PC-3 (cell line): ENCODE measurements around the gene TNNC1. TPM values are rescaled to one million over a fixed set of nuclear protein-coding genes. Genes with fewer than 3 reads are reported as not detected.
A peak's percentile ranks its signal among the peaks of the same experiment; 100 is the strongest.

Source experiments
- ATAC-seq: fragments of 200-7000 bp; cut with Tn5 transposase; 2 replicates; pipeline ENCODE4 v1.9.1; 2020; ENCODE audit warnings: mild to moderate bottlenecking, moderate library complexity
- BruUV-seq: library from RNA; stranded (reverse); fragments of 400-500 nt; replicated peaks from 2 replicates; lab custom pipeline; 2021; lab: Mats Ljungman, UMichigan
- CTCF ChIA-PET: fragments of 300-600 bp; sonication (Branson Sonifier 250); formaldehyde crosslinking; loops from one replicate; lab custom pipeline; 2022; ENCODE audit warnings: antibody characterized with exemption; lab: Charles Lee
- POLR2A ChIA-PET: fragments of 300-600 bp; sonication (Branson Sonifier 250); formaldehyde crosslinking; loops from one replicate; lab custom pipeline; 2022; ENCODE audit warnings: antibody characterized with exemption; ENCODE audit not compliant: unreplicated experiment; lab: Charles Lee
- DNase-seq: peaks from one replicate; pipeline ENCODE4 v3.0.0-alpha.2; 2015
- H2AFZ ChIP-seq: fragments of 300-600 bp; sonication (generic); 2 replicates; pipeline ENCODE4 v1.6.0; 2016; ENCODE audit warnings: antibody characterized with exemption, low read length
- H3F3A ChIP-seq: fragments of 300-600 bp; sonication (generic); one replicate; pipeline ENCODE4 v1.6.0; 2017; ENCODE audit warnings: antibody characterized with exemption, low read length, control low read depth, mild to moderate bottlenecking; ENCODE audit not compliant: unreplicated experiment
- H3K27ac ChIP-seq: fragments of 300-600 bp; sonication (generic); 2 replicates; pipeline ENCODE4 v1.5.1; 2016; ENCODE audit warnings: mild to moderate bottlenecking, low read length
- H3K27me3 ChIP-seq: fragments of 300-600 bp; sonication (generic); 2 replicates; pipeline ENCODE4 v1.6.1; 2016; ENCODE audit warnings: low read length, mixed read lengths
- H3K36me3 ChIP-seq: fragments of 300-600 bp; sonication (generic); 2 replicates; pipeline ENCODE4 v1.6.1; 2016; ENCODE audit warnings: low read depth, mixed run types, low read length, mixed read lengths
- H3K4me1 ChIP-seq: fragments of 300-600 bp; sonication (generic); 2 replicates; pipeline ENCODE4 v1.5.1; 2016; ENCODE audit warnings: low read length; ENCODE audit not compliant: insufficient read depth
- H3K4me2 ChIP-seq: fragments of 300-600 bp; sonication (generic); 2 replicates; pipeline ENCODE4 v1.6.0; 2016; ENCODE audit warnings: low read length
- H3K4me3 ChIP-seq: fragments of 300-600 bp; sonication (generic); 2 replicates; pipeline ENCODE4 v1.5.1; 2016; ENCODE audit warnings: mild to moderate bottlenecking, low read length, mixed read lengths
- H3K79me2 ChIP-seq: fragments of 300-600 bp; sonication (generic); 2 replicates; pipeline ENCODE4 v1.6.1; 2017; ENCODE audit warnings: low read length, mixed read lengths
- H3K9ac ChIP-seq: fragments of 300-600 bp; sonication (generic); 2 replicates; pipeline ENCODE4 v1.6.0; 2016; ENCODE audit warnings: mild to moderate bottlenecking, low read length
- H3K9me2 ChIP-seq: fragments of 300-600 bp; sonication (generic); replicated peaks from 2 replicates; pipeline ENCODE4 v1.6.1; 2016; ENCODE audit warnings: mixed run types, low read length, mixed read lengths
- H3K9me3 ChIP-seq: fragments of 300-600 bp; sonication (generic); 2 replicates; pipeline ENCODE4 v1.6.1; 2016; ENCODE audit warnings: low read length, mixed read lengths
- H4K20me1 ChIP-seq: fragments of 300-600 bp; sonication (generic); 2 replicates; pipeline ENCODE4 v1.6.1; 2016; ENCODE audit warnings: low read length, mixed read lengths
- CTCF ChIP-seq: fragments of 300-600 bp; sonication (generic); conservative IDR thresholded peaks from 2 replicates; pipeline ENCODE4 v1.5.1; 2017; ENCODE audit warnings: antibody characterized with exemption, low read depth, mild to moderate bottlenecking, low read length
- EZH2 ChIP-seq: fragments of 300-600 bp; sonication (generic); IDR thresholded peaks from one replicate; pipeline ENCODE4 v1.6.1; 2017; ENCODE audit warnings: antibody characterized with exemption, mild to moderate bottlenecking, low read length; ENCODE audit not compliant: unreplicated experiment
- EZH2phosphoT487 ChIP-seq: fragments of 300-600 bp; sonication (generic); IDR thresholded peaks from 2 replicates; pipeline ENCODE4 v1.6.1; 2018; ENCODE audit warnings: mild to moderate bottlenecking, antibody characterized with exemption, low read length, borderline replicate concordance
- intact Hi-C: fragments of 100-400 bp; cut with micrococcal nuclease; formaldehyde crosslinking; loops from 2 replicates; pipeline ENCODE4 v1.9.0; 2023
- total RNA-seq: library from RNA; depleted of rRNA; stranded (reverse); fragments of >200 nt; gene quantifications from 2 replicates; pipeline ENCODE4 v1.2.3, GENCODE V29; 2014

The TNNC1 gene
- total RNA-seq, 1 experiment from 2014 or later = 4.9 TPM

GRCh38 chr3:52408466-52408865 lies 45.4 kb downstream of the TNNC1 start:
- Histone ChIP-seq H3K9me3 (no peaks in the 10 kb centered on the region), H3K4me1 (peaks cover 30% of the 10 kb centered on the region), H3K4me2 (peak overlapping the region; percentile 99), H3K4me3 (peak overlapping the region; percentile 99; the same call in 1 of the 2 replicates), H3K27me3 (no peaks in the 10 kb centered on the region), H3K36me3 (peaks cover 41% of the 10 kb centered on the region), H3K9ac (peak overlapping the region; percentile 96; the same call in 1 of the 2 replicates), H3K9me2 (no peaks in the 10 kb centered on the region), H2AFZ (no peak overlapping the region), H4K20me1 (no peaks in the 10 kb centered on the region), H3K79me2 (peaks cover 40% of the 10 kb centered on the region), H3F3A (no peaks in the 10 kb centered on the region), H3K27ac (no peak overlapping the region)
- no TSS peak for BruUV-seq
- POLR2A ChIA-PET = no interaction called here
- CTCF ChIA-PET = no interaction called here
- DNase-seq (no peak), ATAC-seq (no peak)
- TF ChIP-seq CTCF = no peak
- no peak for TF ChIP-seq EZH2phosphoT487
- no peak for TF ChIP-seq EZH2
- intact Hi-C loops = no loop called here

GRCh38 chr3:52407779-52408178 lies 46.1 kb downstream of the TNNC1 start:
- H3K4me1 ChIP-seq = peaks cover 26% of the 10 kb centered on the region

GRCh38 chr3:52406791-52407510 lies 46.9 kb downstream of the TNNC1 start:
- no peak overlapping the region for H2AFZ ChIP-seq
- CTCF ChIA-PET = no interaction called here
- DNase-seq = no peak
- BruUV-seq = no TSS peak
- no peaks in the 10 kb centered on the region for H3K27me3 ChIP-seq
- H3K36me3 ChIP-seq = peaks cover 55% of the 10 kb centered on the region
- H3K79me2 ChIP-seq = peaks cover 39% of the 10 kb centered on the region
- no peaks in the 10 kb centered on the region for H3K9me2 ChIP-seq
- intact Hi-C loops = no loop called here
- H3F3A ChIP-seq = no peaks in the 10 kb centered on the region
- H4K20me1 ChIP-seq = no peaks in the 10 kb centered on the region
- H3K4me2 ChIP-seq = no peak overlapping the region
- H3K9me3 ChIP-seq = no peaks in the 10 kb centered on the region
- ATAC-seq = no peak
- H3K4me3 ChIP-seq = no peak overlapping the region
- no peak overlapping the region for H3K9ac ChIP-seq
- TF ChIP-seq EZH2phosphoT487 = no peak
- TF ChIP-seq EZH2 = no peak
- TF ChIP-seq CTCF = no peak
- no peak overlapping the region for H3K27ac ChIP-seq
- peaks cover 18% of the 10 kb centered on the region for H3K4me1 ChIP-seq
- POLR2A ChIA-PET = no interaction called here

More at GRCh38 chr3:52407779-52408178, 46.1 kb downstream of the TNNC1 start:
- H4K20me1 ChIP-seq = no peaks in the 10 kb centered on the region
- ATAC-seq = no peak
- BruUV-seq = no TSS peak
- no peak overlapping the region for H3K4me3 ChIP-seq
- intact Hi-C loops = no loop called here
- H3K9ac ChIP-seq = no peak overlapping the region
- H3K9me3 ChIP-seq = no peaks in the 10 kb centered on the region
- ChIA-PET POLR2A (no interaction called here), CTCF (no interaction called here)
- TF ChIP-seq EZH2phosphoT487 (no peak), EZH2 (no peak)
- H3K79me2 ChIP-seq = peaks cover 40% of the 10 kb centered on the region
- no peak overlapping the region for H3K4me2 ChIP-seq
- DNase-seq = no peak
- H3F3A ChIP-seq = no peaks in the 10 kb centered on the region
- H3K27me3 ChIP-seq = no peaks in the 10 kb centered on the region
- no peak overlapping the region for H3K27ac ChIP-seq
- H3K36me3 ChIP-seq = peaks cover 48% of the 10 kb centered on the region
- no peak overlapping the region for H2AFZ ChIP-seq
- H3K9me2 ChIP-seq = no peaks in the 10 kb centered on the region
